Upper lobe of left lung (tissue), 6 donors: Measurements from ENCODE around the gene ADGRL3. TPM values are rescaled to one million over a fixed set of nuclear protein-coding genes. Genes with fewer than 3 reads are reported as not detected.
A peak's percentile ranks its signal among the peaks of the same experiment; 100 is the strongest.
"Not testable (repeated sequence)": the region's sequence is repeated elsewhere in the genome, so short reads cannot be mapped to it uniquely, and the experiment has no call there.

ENCODE experiments used
- ATAC-seq, 2 donors: fragments of 200-7000 bp; cut with Tn5 transposase; one replicate each; pipeline ENCODE4 v1.9.1; 2022; ENCODE audit warnings: mild to moderate bottlenecking in 2 of 2, moderate library complexity in 2 of 2; ENCODE audit not compliant: low FRiP score in 2 of 2
- DNase-seq, 2 donors: peaks; one replicate each; pipeline ENCODE4 v3.0.0-alpha.2; 2019 to 2020
- H3K27ac ChIP-seq, 4 donors: fragments of 200-600 bp; sonication (generic); one replicate each; pipeline ENCODE4 v1.5.1; 2016 to 2019
- H3K27me3 ChIP-seq, 4 donors: fragments of 200-600 bp; sonication (generic); one replicate each; pipeline ENCODE4 v1.5.1; 2017 to 2019
- H3K36me3 ChIP-seq, 4 donors: fragments of 200-600 bp; sonication (generic); one replicate each; pipeline ENCODE4 v1.5.1; 2016 to 2019
- H3K4me1 ChIP-seq, 4 donors: fragments of 200-600 bp; sonication (generic); one replicate each; pipeline ENCODE4 v1.5.1; 2018 to 2019
- H3K4me3 ChIP-seq, 4 donors: fragments of 200-600 bp; sonication (generic); one replicate each; pipeline ENCODE4 v1.5.1; 2017 to 2019; ENCODE audit warnings: mild to moderate bottlenecking in 2 of 4, moderate library complexity in 1 of 4
- H3K9me3 ChIP-seq, 4 donors: fragments of 200-600 bp; sonication (generic); one replicate each; pipeline ENCODE4 v1.5.1; 2018 to 2019
- CTCF ChIP-seq, 6 experiments: fragments of 450-650 bp in 4 of 6; fragments of 200-600 bp in 2 of 6; sonication (generic) in 2 of 6; IDR thresholded peaks; one replicate each; pipeline ENCODE4 v1.5.1; 2016 to 2019; ENCODE audit warnings: antibody characterized with exemption in 6 of 6
- EP300 ChIP-seq, 4 donors: sonication (generic); formaldehyde crosslinking; IDR thresholded peaks; one replicate each; pipeline ENCODE4 v1.5.1; 2017; ENCODE audit warnings: antibody characterized with exemption in 4 of 4, control low read depth in 2 of 4
- POLR2A ChIP-seq, 4 donors: fragments of 450-650 bp; IDR thresholded peaks; one replicate each; pipeline ENCODE4 v1.5.1; 2016 to 2017; ENCODE audit warnings: antibody characterized with exemption in 4 of 4, mild to moderate bottlenecking in 2 of 4
- POLR2AphosphoS5 ChIP-seq, 2 donors: sonication (generic); formaldehyde crosslinking; IDR thresholded peaks; one replicate each; pipeline ENCODE4 v1.5.1; 2017; ENCODE audit warnings: antibody characterized with exemption in 2 of 2
- WGBS, 2 donors: methylation state at CpG; one replicate each; pipeline ENCODE4 v1.1.5; 2017 to 2018; 5-methylcytosine and 5-hydroxymethylcytosine counted together
- total RNA-seq, 6 donors: library from RNA; depleted of rRNA in 4 of 6; stranded (reverse); fragments of >200 nt in 4 of 6; gene quantifications; one replicate each; pipeline versions ENCODE4 v1.1.0 to v1.2.1, GENCODE V29; 2016 to 2021
- donor health status: DM: no; HTN: no; CAD: no; lungs with moderate emphysema.
- donor health status: DM: no; HTN: yes; CAD: no; lungs with severe emphysema.

Gene ADGRL3
- total RNA-seq, 6 donors from 2014 or later = 1.0 to 8.5 (median 2.9) TPM

- no peak for ATAC-seq
Observed at GRCh38 chr4:61740886-61741285, 540.8 kb downstream of the ADGRL3 start.

GRCh38 chr4:61741327-61742096 lies 541.4 kb downstream of the ADGRL3 start:
- 56 to 61% methylated on average over 4 of the region's 4 CpGs for WGBS, 2 donors
- no peaks in the 10 kb centered on the region for H3K36me3 ChIP-seq
- H3K27ac ChIP-seq = no peak overlapping the region
- peaks cover 0 to 3% (median 0%) of the 10 kb centered on the region in 4 donors for H3K9me3 ChIP-seq
- H3K4me3 ChIP-seq = no peak overlapping the region
- DNase-seq (no peak), ATAC-seq (no peak)
- TF ChIP-seq CTCF (IDR thresholded peaks at IDR 0.05) = peak in 1 of 6 experiments; percentile 8
- TF ChIP-seq EP300 (IDR thresholded peaks at IDR 0.05) = no peak
- TF ChIP-seq POLR2A (IDR thresholded peaks at IDR 0.05) = no peak
- TF ChIP-seq POLR2AphosphoS5 (IDR thresholded peaks at IDR 0.05) = no peak
- H3K4me1 ChIP-seq = no peaks in the 10 kb centered on the region
- no peaks in the 10 kb centered on the region for H3K27me3 ChIP-seq

More at GRCh38 chr4:61740886-61741285, 540.8 kb downstream of the ADGRL3 start:
- no peaks in the 10 kb centered on the region for H3K27me3 ChIP-seq
- H3K4me3 ChIP-seq = no peak overlapping the region
- DNase-seq = no peak
- TF ChIP-seq POLR2A (IDR thresholded peaks at IDR 0.05) (no peak), POLR2AphosphoS5 (IDR thresholded peaks at IDR 0.05) (no peak), CTCF (IDR thresholded peaks at IDR 0.05) (no peak), EP300 (IDR thresholded peaks at IDR 0.05) (no peak)
- H3K36me3 ChIP-seq = no peaks in the 10 kb centered on the region
- 51 to 54% methylated on average over 4 of the region's 4 CpGs for WGBS, 2 donors
- H3K27ac ChIP-seq = no peak overlapping the region
- peaks cover 0 to 3% (median 0%) of the 10 kb centered on the region in 4 donors for H3K9me3 ChIP-seq
- no peaks in the 10 kb centered on the region for H3K4me1 ChIP-seq

- TF ChIP-seq POLR2A (IDR thresholded peaks at IDR 0.05) = no peak
- TF ChIP-seq EP300 (IDR thresholded peaks at IDR 0.05) = no peak
- TF ChIP-seq CTCF (IDR thresholded peaks at IDR 0.05) = no peak
- TF ChIP-seq POLR2AphosphoS5 (IDR thresholded peaks at IDR 0.05) = no peak
- Histone ChIP-seq H3K27ac (no peak overlapping the region), H3K4me1 (no peaks in the 10 kb centered on the region), H3K36me3 (no peaks in the 10 kb centered on the region), H3K9me3 (no peaks in the 10 kb centered on the region), H3K27me3 (no peaks in the 10 kb centered on the region), H3K4me3 (no peak overlapping the region)
- 88 to 91% methylated on average over 5 of the region's 5 CpGs for WGBS, 2 donors
- DNase-seq (no peak), ATAC-seq (no peak)
Observed at GRCh38 chr4:61750810-61751209, 550.7 kb downstream of the ADGRL3 start.

GRCh38 chr4:61752617-61753016 lies 552.5 kb downstream of the ADGRL3 start:
- H3K4me3 ChIP-seq = no peak overlapping the region
- no peaks in the 10 kb centered on the region for H3K4me1 ChIP-seq
- H3K9me3 ChIP-seq = no peaks in the 10 kb centered on the region
- TF ChIP-seq POLR2A (IDR thresholded peaks at IDR 0.05) = no peak
- no peak for TF ChIP-seq EP300 (IDR thresholded peaks at IDR 0.05)
- TF ChIP-seq POLR2AphosphoS5 (IDR thresholded peaks at IDR 0.05) = no peak
- no peak for TF ChIP-seq CTCF (IDR thresholded peaks at IDR 0.05)
- ATAC-seq (no peak), DNase-seq (no peak)
- no peaks in the 10 kb centered on the region for H3K36me3 ChIP-seq
- no peak overlapping the region for H3K27ac ChIP-seq
- WGBS, 2 donors = 73 to 79% methylated on average over 2 of the region's 2 CpGs
- no peaks in the 10 kb centered on the region for H3K27me3 ChIP-seq

GRCh38 chr4:61753739-61754138 lies 553.6 kb downstream of the ADGRL3 start:
- Histone ChIP-seq H3K27ac (no peak overlapping the region), H3K4me3 (no peak overlapping the region), H3K27me3 (no peaks in the 10 kb centered on the region), H3K4me1 (no peaks in the 10 kb centered on the region), H3K36me3 (no peaks in the 10 kb centered on the region), H3K9me3 (no peaks in the 10 kb centered on the region)
- 81 to 83% methylated on average over 3 of the region's 3 CpGs for WGBS, 2 donors
- ATAC-seq (no peak), DNase-seq (no peak)
- no peak for TF ChIP-seq POLR2AphosphoS5 (IDR thresholded peaks at IDR 0.05)
- TF ChIP-seq CTCF (IDR thresholded peaks at IDR 0.05) = no peak
- no peak for TF ChIP-seq EP300 (IDR thresholded peaks at IDR 0.05)
- TF ChIP-seq POLR2A (IDR thresholded peaks at IDR 0.05) = no peak

- ATAC-seq, H3K4me1 ChIP-seq, H3K36me3 ChIP-seq, H3K4me3 ChIP-seq, H3K27ac ChIP-seq, H3K27me3 ChIP-seq, DNase-seq: not testable (repeated sequence)
- 96 to 97% methylated on average over 5 of the region's 5 CpGs for WGBS, 2 donors
- H3K9me3 ChIP-seq = peaks cover 0 to 11% (median 0%) of the 10 kb centered on the region in 4 donors
Observed at GRCh38 chr4:61756937-61757336, 556.8 kb downstream of the ADGRL3 start.

GRCh38 chr4:61757983-61758382 lies 557.9 kb downstream of the ADGRL3 start:
- H3K27ac ChIP-seq, H3K4me3 ChIP-seq, H3K27me3 ChIP-seq, H3K36me3 ChIP-seq, ATAC-seq, DNase-seq, H3K4me1 ChIP-seq: not testable (repeated sequence)
- peaks cover 0 to 11% (median 0%) of the 10 kb centered on the region in 4 donors for H3K9me3 ChIP-seq
- WGBS, 2 donors = 92 to 95% methylated on average over 1 of the region's 1 CpG
